A549 (cell line): Measurements from ENCODE around the gene CDRT15. TPM values are rescaled to one million over a fixed set of nuclear protein-coding genes. Genes with fewer than 3 reads are reported as not detected.

Experiments used
- ATAC-seq, 2 experiments: fragments of 200-7000 bp in 1 of 2; fragments of >200 bp in 1 of 2; cut with Nextera tagmentation in 1 of 2; cut with Tn5 transposase in 1 of 2; 3 replicates each; pipeline versions ENCODE4 v1.8.0 to v1.9.1; 2018 to 2020; ENCODE audit warnings: mild to moderate bottlenecking in 1 of 2, moderate library complexity in 1 of 2
- CTCF ChIA-PET: fragments of 300-600 bp; sonication (Branson Sonifier 250); formaldehyde crosslinking; extraction: SDS; loops from one replicate; lab custom pipeline; 2021; ENCODE audit warnings: antibody characterized with exemption, inconsistent platforms; lab: Yijun Ruan, JAX
- POLR2A ChIA-PET: fragments of 350-600 bp; formaldehyde crosslinking; extraction: SDS; loops from one replicate; lab custom pipeline; 2021; ENCODE audit warnings: antibody characterized with exemption, inconsistent platforms; lab: Yijun Ruan, JAX
- DNase-seq, 2 experiments: peaks; one replicate each; pipeline versions ENCODE4 v3.0.0 to v3.0.0-alpha.2; 2011 to 2016; ENCODE audit warnings: low read depth in 1 of 2, low spot score in 1 of 2
- FAIRE-seq: peaks from 2 replicates; lab custom pipeline; 2011; peaks lifted over from hg19 to GRCh38; lab: Jason Lieb, UNC
- H3K27ac ChIP-seq, 2 experiments: fragments of >200 bp; sonication (Bioruptor Twin); formaldehyde crosslinking; 3 replicates each; pipeline ENCODE4 v1.5.1; 2016 to 2017
- H3K4me1 ChIP-seq: fragments of >200 bp; sonication (Bioruptor Twin); formaldehyde crosslinking; 3 replicates; pipeline ENCODE4 v1.6.1; 2016
- H3K4me2 ChIP-seq: fragments of >200 bp; sonication (Bioruptor Twin); formaldehyde crosslinking; 3 replicates; pipeline ENCODE4 v1.6.1; 2016
- H3K4me3 ChIP-seq: fragments of >200 bp; sonication (Bioruptor Twin); formaldehyde crosslinking; 3 replicates; pipeline ENCODE4 v1.5.1; 2016
- H3K9me3 ChIP-seq: fragments of >200 bp; sonication (Bioruptor Twin); formaldehyde crosslinking; 3 replicates; pipeline ENCODE4 v1.6.1; 2016
- CHD2 ChIP-seq: fragments of 150-350 bp; IDR thresholded peaks from 2 replicates; pipeline ENCODE4 v1.6.1; 2014; ENCODE audit warnings: low read length; ENCODE audit not compliant: partially characterized antibody
- CHD4 ChIP-seq: fragments of 200-600 bp; sonication (generic); IDR thresholded peaks from 2 replicates; pipeline ENCODE4 v1.6.1; 2016; ENCODE audit warnings: antibody characterized with exemption, mild to moderate bottlenecking, borderline replicate concordance
- EHF ChIP-seq: fragments of 250-450 bp; sonication (Bioruptor Pico); IDR thresholded peaks from 2 replicates; pipeline ENCODE4 v1.5.0; 2020; ENCODE audit warnings: mild to moderate bottlenecking
- FOSL2 ChIP-seq, 2 experiments: fragments of 450-650 bp in 1 of 2; fragments of >200 bp in 1 of 2; sonication (Bioruptor Twin) in 1 of 2; formaldehyde crosslinking; IDR thresholded peaks; 2 replicates each; pipeline versions ENCODE4 v1.5.0 to v1.6.1; 2016 to 2020; ENCODE audit warnings: mild to moderate bottlenecking in 1 of 2, moderate library complexity in 1 of 2
- HOXA7 ChIP-seq: fragments of 250-450 bp; sonication (Bioruptor Pico); IDR thresholded peaks from 2 replicates; pipeline ENCODE4 v1.5.0; 2020; ENCODE audit warnings: mild to moderate bottlenecking, moderate library complexity
- JUN ChIP-seq, 2 experiments: fragments of >200 bp; sonication (Bioruptor Twin); formaldehyde crosslinking; IDR thresholded peaks; 2 replicates in 1 of 2; 3 replicates in 1 of 2; pipeline ENCODE4 v1.6.1; 2016 to 2017
- MAFK ChIP-seq: fragments of 450-650 bp; IDR thresholded peaks from 2 replicates; pipeline ENCODE4 v1.6.1; 2014; ENCODE audit not compliant: partially characterized antibody
- RCOR1 ChIP-seq: fragments of 150-350 bp; IDR thresholded peaks from 2 replicates; pipeline ENCODE4 v1.6.1; 2014; ENCODE audit warnings: antibody characterized with exemption, low read length, low read depth
- SMC3 ChIP-seq: fragments of >200 bp; sonication (Bioruptor Twin); formaldehyde crosslinking; IDR thresholded peaks from 3 replicates; pipeline ENCODE4 v1.6.1; 2018; ENCODE audit warnings: inconsistent platforms
- SREBF2 ChIP-seq: fragments of 450-650 bp; IDR thresholded peaks from 2 replicates; pipeline ENCODE4 v1.6.1; 2014; ENCODE audit warnings: mild to moderate bottlenecking, moderate library complexity
- WGBS: methylation state at CpG from one replicate; pipeline ENCODE4 v1.1.6; 2017; ENCODE audit errors: missing lambda C conversion rate; 5-methylcytosine and 5-hydroxymethylcytosine counted together
- polyA plus RNA-seq, 4 experiments: library from polyadenylated mRNA; depleted of rRNA in 3 of 4; stranded (reverse); fragments of >200 nt; fragmentation: RNase III in 1 of 4; extraction: RNeasy Plus Mini Kit Qiagen cat#74134 plus additional on column Dnase treatment in 1 of 4; gene quantifications; 2 replicates in 3 of 4; 3 replicates in 1 of 4; pipeline ENCODE4 v1.2.3, GENCODE V29; 2011 to 2017
- TF ChIP-seq, protein P1 (sequence below): fragments of 250-450 bp; sonication (Bioruptor Pico); IDR thresholded peaks from 2 replicates; pipeline ENCODE4 v1.5.0; 2020; ENCODE audit warnings: low read depth, mild to moderate bottlenecking, moderate library complexity
- TF ChIP-seq, protein P2 (sequence below): fragments of 150-350 bp; IDR thresholded peaks from 2 replicates; pipeline ENCODE4 v1.6.1; 2014; ENCODE audit warnings: low read depth, mild to moderate bottlenecking, low read length
- TF ChIP-seq, protein P3 (sequence below): IDR thresholded peaks from 2 replicates; pipeline ENCODE4 v1.6.1; 2012; ENCODE audit warnings: low read depth, borderline replicate concordance
- TF ChIP-seq, protein P4 (sequence below): fragments of 250-450 bp; sonication (Bioruptor Pico); IDR thresholded peaks from 2 replicates; pipeline ENCODE4 v1.5.0; 2021; ENCODE audit warnings: mild to moderate bottlenecking, moderate library complexity, borderline replicate concordance
- TF ChIP-seq, protein P5 (sequence below): fragments of 200-600 bp; sonication (generic); IDR thresholded peaks from 2 replicates; pipeline ENCODE4 v1.6.1; 2016; ENCODE audit warnings: antibody characterized with exemption, mild to moderate bottlenecking, moderate library complexity

The CDRT15 gene
- polyA plus RNA-seq, 2 of the 4 experiments (the other 2 are of a cell fraction): not detected

DNA sequence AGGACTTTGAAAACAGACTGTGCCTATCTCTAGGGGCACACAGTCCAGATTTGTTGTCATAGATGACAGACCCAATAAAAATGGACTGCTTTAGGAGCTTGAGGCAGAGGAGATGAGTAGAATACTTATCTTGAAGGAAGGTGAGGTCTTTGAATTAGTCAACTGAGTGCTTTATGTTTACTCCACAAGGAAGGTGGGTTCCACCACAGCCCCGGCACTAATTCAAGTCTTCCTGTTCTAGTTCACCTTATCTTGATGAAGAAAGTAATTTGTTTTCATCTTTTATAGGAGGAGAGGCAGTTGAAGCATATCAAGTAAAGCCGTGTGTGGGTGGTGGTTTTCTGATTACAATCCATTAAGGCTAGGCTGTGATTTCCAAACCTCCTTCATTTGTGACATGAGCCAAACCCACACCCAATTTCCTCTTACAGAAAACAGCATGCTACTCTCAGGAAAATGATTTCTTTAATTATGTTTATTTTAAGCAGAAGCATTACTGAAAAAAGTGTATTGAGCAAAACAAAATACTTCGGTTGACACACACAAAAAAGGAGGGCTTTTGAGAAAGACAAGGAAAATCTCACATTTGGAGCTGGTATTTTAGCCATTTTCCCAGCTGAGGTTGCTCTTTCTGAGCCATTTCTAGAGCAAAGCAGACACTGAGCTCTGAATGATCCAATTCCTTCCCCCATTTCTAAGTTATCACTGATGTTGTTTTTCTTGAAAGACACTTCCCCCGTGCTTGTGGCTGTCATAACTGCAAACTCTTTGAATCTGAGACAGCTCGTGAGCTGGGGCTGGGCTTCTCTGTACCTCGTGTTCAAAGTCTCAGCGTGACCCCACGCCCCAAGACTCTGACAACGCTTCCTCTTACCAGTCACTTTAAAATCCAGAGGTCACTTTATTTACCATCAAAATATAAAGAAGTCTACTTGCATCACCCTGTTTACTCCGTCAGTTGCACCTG, 35.4 kb downstream of the CDRT15 start:
- POLR2A ChIA-PET: no interaction called here
- Histone ChIP-seq H3K27ac (no peak overlapping the region), H3K4me2 (no peak overlapping the region), H3K4me1 (no peaks in the 10 kb centered on the region), H3K4me3 (no peak overlapping the region), H3K9me3 (no peaks in the 10 kb centered on the region)
- no peak for ATAC-seq
- CTCF ChIA-PET: no interaction called here
- TF ChIP-seq MAFK: no peak
- TF ChIP-seq, protein P1, sequence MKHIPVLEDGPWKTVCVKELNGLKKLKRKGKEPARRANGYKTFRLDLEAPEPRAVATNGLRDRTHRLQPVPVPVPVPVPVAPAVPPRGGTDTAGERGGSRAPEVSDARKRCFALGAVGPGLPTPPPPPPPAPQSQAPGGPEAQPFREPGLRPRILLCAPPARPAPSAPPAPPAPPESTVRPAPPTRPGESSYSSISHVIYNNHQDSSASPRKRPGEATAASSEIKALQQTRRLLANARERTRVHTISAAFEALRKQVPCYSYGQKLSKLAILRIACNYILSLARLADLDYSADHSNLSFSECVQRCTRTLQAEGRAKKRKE (CRISPR knock-in tag): no peak
- TF ChIP-seq FOSL2 (IDR thresholded peaks at IDR 0.05): no peak
- TF ChIP-seq FOSL2 (CRISPR knock-in tag; IDR thresholded peaks at IDR 0.05): no peak
- TF ChIP-seq, protein P2, sequence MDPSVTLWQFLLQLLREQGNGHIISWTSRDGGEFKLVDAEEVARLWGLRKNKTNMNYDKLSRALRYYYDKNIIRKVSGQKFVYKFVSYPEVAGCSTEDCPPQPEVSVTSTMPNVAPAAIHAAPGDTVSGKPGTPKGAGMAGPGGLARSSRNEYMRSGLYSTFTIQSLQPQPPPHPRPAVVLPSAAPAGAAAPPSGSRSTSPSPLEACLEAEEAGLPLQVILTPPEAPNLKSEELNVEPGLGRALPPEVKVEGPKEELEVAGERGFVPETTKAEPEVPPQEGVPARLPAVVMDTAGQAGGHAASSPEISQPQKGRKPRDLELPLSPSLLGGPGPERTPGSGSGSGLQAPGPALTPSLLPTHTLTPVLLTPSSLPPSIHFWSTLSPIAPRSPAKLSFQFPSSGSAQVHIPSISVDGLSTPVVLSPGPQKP: no peak
- no peak for TF ChIP-seq SREBF2
- no peak for TF ChIP-seq EHF (CRISPR knock-in tag)
- no peak for TF ChIP-seq JUN (IDR thresholded peaks at IDR 0.05)
- WGBS: 92% methylated on average over 10 of the region's 10 CpGs
- FAIRE-seq: no peak
- DNase-seq: no peak

DNA sequence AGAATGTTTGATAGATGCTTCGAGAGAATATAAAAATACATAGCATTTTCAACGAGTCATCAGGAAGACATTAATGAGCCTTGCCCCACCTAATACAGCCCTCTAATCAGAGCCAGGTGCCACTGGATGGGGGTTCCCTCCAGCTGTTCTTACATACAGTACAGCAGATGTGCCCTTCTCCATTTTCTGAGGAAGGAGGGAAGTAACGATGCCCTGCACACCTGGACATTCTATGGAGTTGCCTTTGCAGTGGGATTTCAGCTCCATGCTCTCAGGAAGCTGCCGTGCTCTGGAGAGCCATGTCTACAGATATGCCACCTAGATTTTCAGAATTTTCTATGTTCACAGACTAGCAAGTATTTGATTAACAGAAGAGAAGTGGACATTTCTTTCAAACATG, 36.3 kb downstream of the CDRT15 start:
- DNase-seq (no peak), ATAC-seq (no peak), FAIRE-seq (no peak)
- ChIA-PET POLR2A (no interaction called here), CTCF (interaction anchor here (1.7 kb wide), 1 partner anchor 8 kb away, joined by 5 read pairs; no protein-coding TSS in a partner anchor)
- Histone ChIP-seq H3K4me3 (no peak overlapping the region), H3K9me3 (no peaks in the 10 kb centered on the region), H3K4me1 (no peaks in the 10 kb centered on the region), H3K4me2 (no peak overlapping the region), H3K27ac (no peak overlapping the region)
- WGBS: 81% methylated on average over 4 of the region's 4 CpGs
- TF ChIP-seq HOXA7 (CRISPR knock-in tag): no peak

DNA sequence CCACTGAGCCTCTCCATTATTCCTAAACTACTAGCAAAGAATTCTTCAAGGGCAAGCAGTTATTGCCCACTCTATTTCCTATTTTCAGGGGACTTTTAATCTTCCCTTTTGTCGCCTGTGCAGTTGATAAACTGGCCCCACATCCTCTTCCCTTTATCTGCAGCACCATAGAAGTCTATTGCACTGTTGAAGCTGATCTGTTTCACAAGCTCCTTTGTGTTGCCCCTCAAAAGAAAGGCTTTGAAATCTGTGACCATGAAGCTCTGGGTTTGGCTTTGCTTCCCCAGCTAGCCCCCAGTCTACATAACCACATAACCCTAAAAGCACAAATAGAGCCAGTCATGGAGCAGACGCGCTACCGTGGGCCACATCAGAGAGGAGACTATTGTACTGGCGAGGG, 37.1 kb downstream of the CDRT15 start:
- CTCF ChIA-PET: interaction anchor here (0.7 to 1.7 kb wide), 2 partner anchors 9 to 991 kb away, joined by 4 to 5 read pairs; no protein-coding TSS in a partner anchor
- Histone ChIP-seq H3K4me3 (no peak overlapping the region), H3K27ac (no peak overlapping the region), H3K4me1 (no peaks in the 10 kb centered on the region), H3K4me2 (no peak overlapping the region), H3K9me3 (no peaks in the 10 kb centered on the region)
- DNase-seq: no peak
- 89% methylated on average over 5 of the region's 5 CpGs for WGBS
- FAIRE-seq: no peak
- ATAC-seq: no peak
- TF ChIP-seq CHD4: no peak
- TF ChIP-seq, protein P3, sequence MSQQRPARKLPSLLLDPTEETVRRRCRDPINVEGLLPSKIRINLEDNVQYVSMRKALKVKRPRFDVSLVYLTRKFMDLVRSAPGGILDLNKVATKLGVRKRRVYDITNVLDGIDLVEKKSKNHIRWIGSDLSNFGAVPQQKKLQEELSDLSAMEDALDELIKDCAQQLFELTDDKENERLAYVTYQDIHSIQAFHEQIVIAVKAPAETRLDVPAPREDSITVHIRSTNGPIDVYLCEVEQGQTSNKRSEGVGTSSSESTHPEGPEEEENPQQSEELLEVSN: no peak
- no peak for TF ChIP-seq RCOR1
- TF ChIP-seq, protein P4, sequence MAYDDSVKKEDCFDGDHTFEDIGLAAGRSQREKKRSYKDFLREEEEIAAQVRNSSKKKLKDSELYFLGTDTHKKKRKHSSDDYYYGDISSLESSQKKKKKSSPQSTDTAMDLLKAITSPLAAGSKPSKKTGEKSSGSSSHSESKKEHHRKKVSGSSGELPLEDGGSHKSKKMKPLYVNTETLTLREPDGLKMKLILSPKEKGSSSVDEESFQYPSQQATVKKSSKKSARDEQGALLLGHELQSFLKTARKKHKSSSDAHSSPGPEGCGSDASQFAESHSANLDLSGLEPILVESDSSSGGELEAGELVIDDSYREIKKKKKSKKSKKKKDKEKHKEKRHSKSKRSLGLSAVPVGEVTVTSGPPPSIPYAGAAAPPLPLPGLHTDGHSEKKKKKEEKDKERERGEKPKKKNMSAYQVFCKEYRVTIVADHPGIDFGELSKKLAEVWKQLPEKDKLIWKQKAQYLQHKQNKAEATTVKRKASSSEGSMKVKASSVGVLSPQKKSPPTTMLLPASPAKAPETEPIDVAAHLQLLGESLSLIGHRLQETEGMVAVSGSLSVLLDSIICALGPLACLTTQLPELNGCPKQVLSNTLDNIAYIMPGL (CRISPR knock-in tag): no peak
- no peak for TF ChIP-seq EHF (CRISPR knock-in tag)
- no peak for TF ChIP-seq CHD2
- TF ChIP-seq, protein P5, sequence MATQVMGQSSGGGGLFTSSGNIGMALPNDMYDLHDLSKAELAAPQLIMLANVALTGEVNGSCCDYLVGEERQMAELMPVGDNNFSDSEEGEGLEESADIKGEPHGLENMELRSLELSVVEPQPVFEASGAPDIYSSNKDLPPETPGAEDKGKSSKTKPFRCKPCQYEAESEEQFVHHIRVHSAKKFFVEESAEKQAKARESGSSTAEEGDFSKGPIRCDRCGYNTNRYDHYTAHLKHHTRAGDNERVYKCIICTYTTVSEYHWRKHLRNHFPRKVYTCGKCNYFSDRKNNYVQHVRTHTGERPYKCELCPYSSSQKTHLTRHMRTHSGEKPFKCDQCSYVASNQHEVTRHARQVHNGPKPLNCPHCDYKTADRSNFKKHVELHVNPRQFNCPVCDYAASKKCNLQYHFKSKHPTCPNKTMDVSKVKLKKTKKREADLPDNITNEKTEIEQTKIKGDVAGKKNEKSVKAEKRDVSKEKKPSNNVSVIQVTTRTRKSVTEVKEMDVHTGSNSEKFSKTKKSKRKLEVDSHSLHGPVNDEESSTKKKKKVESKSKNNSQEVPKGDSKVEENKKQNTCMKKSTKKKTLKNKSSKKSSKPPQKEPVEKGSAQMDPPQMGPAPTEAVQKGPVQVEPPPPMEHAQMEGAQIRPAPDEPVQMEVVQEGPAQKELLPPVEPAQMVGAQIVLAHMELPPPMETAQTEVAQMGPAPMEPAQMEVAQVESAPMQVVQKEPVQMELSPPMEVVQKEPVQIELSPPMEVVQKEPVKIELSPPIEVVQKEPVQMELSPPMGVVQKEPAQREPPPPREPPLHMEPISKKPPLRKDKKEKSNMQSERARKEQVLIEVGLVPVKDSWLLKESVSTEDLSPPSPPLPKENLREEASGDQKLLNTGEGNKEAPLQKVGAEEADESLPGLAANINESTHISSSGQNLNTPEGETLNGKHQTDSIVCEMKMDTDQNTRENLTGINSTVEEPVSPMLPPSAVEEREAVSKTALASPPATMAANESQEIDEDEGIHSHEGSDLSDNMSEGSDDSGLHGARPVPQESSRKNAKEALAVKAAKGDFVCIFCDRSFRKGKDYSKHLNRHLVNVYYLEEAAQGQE: no peak
- TF ChIP-seq SMC3: no peak
- no peak for TF ChIP-seq FOSL2 (IDR thresholded peaks at IDR 0.05)
- TF ChIP-seq FOSL2 (CRISPR knock-in tag; IDR thresholded peaks at IDR 0.05): no peak
- POLR2A ChIA-PET: no interaction called here
